Vagina (tissue), 2 donors: Measurements from ENCODE around the gene AFAP1. TPM values are rescaled to one million over a fixed set of nuclear protein-coding genes. Genes with fewer than 3 reads are reported as not detected.

Experiments
- DNase-seq, 2 donors: peaks; one replicate each; pipeline ENCODE4 v3.0.0-alpha.2; 2017; ENCODE audit errors: extremely low spot score in 2 of 2
- H3K27ac ChIP-seq: fragments of 200-600 bp; sonication (generic); one replicate; pipeline ENCODE4 v1.5.1; 2019
- H3K27me3 ChIP-seq: fragments of 200-600 bp; sonication (generic); one replicate; pipeline ENCODE4 v1.5.1; 2019
- H3K36me3 ChIP-seq, 2 donors: fragments of 200-600 bp; sonication (generic); one replicate each; pipeline ENCODE4 v1.5.1; 2017 to 2019
- H3K4me1 ChIP-seq: fragments of 200-600 bp; sonication (generic); one replicate; pipeline ENCODE4 v1.5.1; 2019
- H3K4me3 ChIP-seq, 2 donors: fragments of 200-600 bp; sonication (generic); 1 replicate in 1 of 2; 2 replicates in 1 of 2; pipeline ENCODE4 v1.5.1; 2016 to 2019
- H3K9me3 ChIP-seq: fragments of 200-600 bp; sonication (generic); one replicate; pipeline ENCODE4 v1.5.1; 2019
- CTCF ChIP-seq, 3 experiments: fragments of 450-650 bp in 2 of 3; fragments of 200-600 bp in 1 of 3; sonication (generic) in 1 of 3; IDR thresholded peaks; one replicate each; pipeline ENCODE4 v1.5.1; 2017 to 2019; ENCODE audit warnings: antibody characterized with exemption in 3 of 3, mild to moderate bottlenecking in 2 of 3, moderate library complexity in 2 of 3
- POLR2A ChIP-seq, 2 donors: fragments of 450-650 bp; IDR thresholded peaks; one replicate each; pipeline ENCODE4 v1.6.1; 2017; ENCODE audit warnings: antibody characterized with exemption in 2 of 2, mild to moderate bottlenecking in 2 of 2, moderate library complexity in 2 of 2
- POLR2AphosphoS5 ChIP-seq, 2 donors: sonication (generic); formaldehyde crosslinking; IDR thresholded peaks; one replicate each; pipeline ENCODE4 v1.9.0; 2017; ENCODE audit warnings: antibody characterized with exemption in 2 of 2, mild to moderate bottlenecking in 2 of 2, low read depth in 1 of 2; ENCODE audit not compliant: insufficient read depth in 1 of 2
- intact Hi-C: fragments of 100-400 bp; cut with DNase I; formaldehyde crosslinking; loops from one replicate; pipeline ENCODE4 v1.15.1; 2023
- total RNA-seq: library from RNA; depleted of rRNA; stranded (reverse); fragments of >200 nt; gene quantifications from one replicate; pipeline ENCODE4 v1.2.3, GENCODE V29; 2016

AFAP1 gene
- total RNA-seq, 1 donor from 2014 or later = 20.4 TPM

DNA sequence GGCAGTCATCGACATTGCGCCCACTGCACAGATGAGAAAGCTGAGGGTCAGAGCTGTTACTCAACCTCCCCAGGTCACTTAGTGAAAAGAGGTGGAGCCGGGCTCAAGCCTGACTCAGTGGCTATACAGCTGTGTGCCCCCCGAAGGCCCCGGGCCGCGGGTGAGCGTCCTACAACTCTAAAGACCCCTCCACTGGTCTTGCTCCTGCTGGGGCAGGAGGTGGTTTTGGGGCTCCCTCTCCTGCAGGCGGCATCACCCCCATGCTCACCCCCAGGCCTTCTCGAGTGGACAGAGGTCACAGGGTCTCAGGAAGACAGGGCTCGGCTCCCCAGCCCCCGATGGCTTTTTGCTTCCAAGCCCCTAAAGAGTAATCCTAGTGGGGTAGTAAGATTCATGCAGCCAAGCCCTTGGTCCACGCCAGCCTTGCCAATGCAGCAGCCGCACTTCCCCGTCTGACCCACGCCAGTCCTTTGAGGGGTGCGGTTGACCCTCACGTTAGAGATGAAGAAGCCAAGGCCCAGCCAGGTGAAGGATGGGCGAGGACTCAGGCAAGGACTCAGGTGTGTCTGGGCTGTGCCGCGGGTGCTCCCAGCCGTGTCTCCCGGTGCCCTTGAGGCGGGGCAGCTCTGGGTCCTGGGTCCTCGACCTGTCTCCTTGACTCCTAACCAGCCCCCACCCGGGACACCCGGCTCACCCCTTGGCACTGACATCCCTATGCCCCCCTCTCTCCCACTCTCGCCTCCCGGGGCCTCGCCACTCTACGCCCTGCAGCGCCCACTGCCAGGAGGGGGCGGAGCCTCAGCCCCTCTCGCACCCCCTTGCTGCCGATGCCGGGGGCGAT is 200.4 kb downstream of the AFAP1 start:
- Histone ChIP-seq H3K4me3 (no peak overlapping the region), H3K27ac (no peak overlapping the region), H3K9me3 (no peaks in the 10 kb centered on the region), H3K4me1 (no peaks in the 10 kb centered on the region), H3K36me3 (no peaks in the 10 kb centered on the region), H3K27me3 (no peaks in the 10 kb centered on the region)
- no peak for TF ChIP-seq POLR2AphosphoS5 (IDR thresholded peaks at IDR 0.05; ENCODE audit: insufficient read depth in 1 of 2, low read depth in 1 of 2)
- no peak for TF ChIP-seq POLR2A (IDR thresholded peaks at IDR 0.05)
- no peak for TF ChIP-seq CTCF (IDR thresholded peaks at IDR 0.05)
- intact Hi-C loops = no loop called here
- no peak for DNase-seq

DNA sequence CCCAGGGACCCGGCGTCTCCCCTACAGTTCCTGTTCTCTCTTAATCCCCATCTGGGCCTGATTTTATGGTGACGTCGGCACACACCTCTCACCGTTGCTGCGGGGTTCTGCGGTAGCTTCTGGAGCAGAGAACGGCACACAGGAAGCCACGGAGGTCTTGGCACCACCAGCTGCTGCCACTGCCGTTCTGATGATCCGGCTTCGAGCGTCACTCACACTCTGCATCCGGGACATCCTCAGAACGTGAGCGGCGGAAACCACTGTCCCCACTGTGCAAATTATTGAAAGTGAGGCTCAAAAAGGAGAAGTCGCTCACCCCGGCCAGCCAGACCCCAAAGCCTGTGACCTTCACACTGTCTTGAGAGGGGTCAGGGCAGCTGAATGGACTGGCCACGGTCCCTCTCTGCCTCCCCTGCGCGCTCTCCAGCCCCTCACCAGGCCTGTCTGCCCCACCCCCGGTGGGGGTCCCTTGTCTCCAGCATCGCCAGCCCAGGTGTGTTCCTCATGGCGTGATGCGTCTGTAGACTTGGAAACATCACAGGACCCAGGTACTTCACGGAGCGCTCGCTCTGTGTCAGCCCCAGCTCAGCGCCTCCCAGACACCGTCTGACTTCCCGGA is 201.1 kb downstream of the AFAP1 start:
- Histone ChIP-seq H3K27me3 (no peaks in the 10 kb centered on the region), H3K4me1 (no peaks in the 10 kb centered on the region), H3K27ac (no peak overlapping the region), H3K9me3 (no peaks in the 10 kb centered on the region), H3K4me3 (no peak overlapping the region), H3K36me3 (no peaks in the 10 kb centered on the region)
- no peak for TF ChIP-seq POLR2AphosphoS5 (IDR thresholded peaks at IDR 0.05; ENCODE audit: insufficient read depth in 1 of 2, low read depth in 1 of 2)
- no peak for TF ChIP-seq CTCF (IDR thresholded peaks at IDR 0.05)
- TF ChIP-seq POLR2A (IDR thresholded peaks at IDR 0.05) = no peak
- intact Hi-C loops = no loop called here
- DNase-seq = no peak

DNA sequence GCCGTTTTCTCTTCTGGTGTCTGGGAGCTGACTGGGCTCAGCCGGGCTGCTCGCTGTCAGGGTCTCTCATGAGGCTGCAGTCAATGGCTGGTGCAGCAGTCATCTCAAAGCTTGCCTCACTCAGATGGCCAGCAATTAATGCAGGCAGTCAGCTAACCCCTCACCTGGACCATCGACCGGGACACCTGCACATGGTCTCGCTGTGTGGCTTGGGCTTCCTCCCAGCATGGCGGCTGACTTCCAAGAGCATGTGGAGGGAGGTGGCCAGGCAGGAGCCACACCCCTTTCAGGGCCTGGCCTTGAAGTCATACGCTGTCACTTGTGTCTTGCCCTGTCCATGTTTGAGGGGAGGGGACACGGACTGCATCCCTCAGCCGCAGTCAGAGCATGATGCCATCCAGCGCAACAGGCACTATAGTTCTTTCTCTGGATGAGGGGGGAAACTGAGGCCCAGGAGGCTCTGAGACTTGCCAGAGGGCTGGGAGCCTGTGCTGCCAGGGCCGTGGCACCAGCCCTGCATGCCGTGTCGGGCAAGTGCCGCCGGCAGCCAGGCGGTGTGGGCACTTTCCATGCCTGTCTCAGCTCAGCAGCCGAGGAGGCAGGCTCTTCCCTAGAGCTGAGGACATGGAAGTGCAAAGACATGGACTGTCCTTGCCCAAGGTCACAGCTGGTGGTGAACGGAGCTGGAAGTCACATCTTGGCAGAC is 201.8 kb downstream of the AFAP1 start:
- intact Hi-C loops = no loop called here
- TF ChIP-seq CTCF (IDR thresholded peaks at IDR 0.05) (no peak), POLR2A (IDR thresholded peaks at IDR 0.05) (no peak), POLR2AphosphoS5 (IDR thresholded peaks at IDR 0.05; ENCODE audit: insufficient read depth in 1 of 2, low read depth in 1 of 2) (no peak)
- Histone ChIP-seq H3K4me3 (no peak overlapping the region), H3K4me1 (no peaks in the 10 kb centered on the region), H3K36me3 (no peaks in the 10 kb centered on the region), H3K27me3 (no peaks in the 10 kb centered on the region), H3K27ac (no peak overlapping the region), H3K9me3 (no peaks in the 10 kb centered on the region)
- no peak for DNase-seq

- no peaks in the 10 kb centered on the region for H3K27me3 ChIP-seq
- H3K36me3 ChIP-seq = no peaks in the 10 kb centered on the region
- no peaks in the 10 kb centered on the region for H3K4me1 ChIP-seq
- TF ChIP-seq CTCF (IDR thresholded peaks at IDR 0.05) = no peak
- no peak for TF ChIP-seq POLR2AphosphoS5 (IDR thresholded peaks at IDR 0.05; ENCODE audit: insufficient read depth in 1 of 2, low read depth in 1 of 2)
- TF ChIP-seq POLR2A (IDR thresholded peaks at IDR 0.05) = no peak
- no peak overlapping the region for H3K27ac ChIP-seq
- H3K9me3 ChIP-seq = no peaks in the 10 kb centered on the region
- intact Hi-C loops = no loop called here
- no peak overlapping the region for H3K4me3 ChIP-seq
- no peak for DNase-seq
Observed at GRCh38 chr4:7737268-7737645, 202.4 kb downstream of the AFAP1 start.
